ENCODE results near the gene PROB1. TPM values are rescaled to one million over a fixed set of nuclear protein-coding genes. Genes with fewer than 3 reads are reported as not detected.

The PROB1 gene
- total and polyA plus RNA-seq, 9 of the 15 experiments (the other 6 are each of a cell fraction or from before 2014, with no cell fraction given): 0.01 to 1.8 (median 0.47) TPM

DNA sequence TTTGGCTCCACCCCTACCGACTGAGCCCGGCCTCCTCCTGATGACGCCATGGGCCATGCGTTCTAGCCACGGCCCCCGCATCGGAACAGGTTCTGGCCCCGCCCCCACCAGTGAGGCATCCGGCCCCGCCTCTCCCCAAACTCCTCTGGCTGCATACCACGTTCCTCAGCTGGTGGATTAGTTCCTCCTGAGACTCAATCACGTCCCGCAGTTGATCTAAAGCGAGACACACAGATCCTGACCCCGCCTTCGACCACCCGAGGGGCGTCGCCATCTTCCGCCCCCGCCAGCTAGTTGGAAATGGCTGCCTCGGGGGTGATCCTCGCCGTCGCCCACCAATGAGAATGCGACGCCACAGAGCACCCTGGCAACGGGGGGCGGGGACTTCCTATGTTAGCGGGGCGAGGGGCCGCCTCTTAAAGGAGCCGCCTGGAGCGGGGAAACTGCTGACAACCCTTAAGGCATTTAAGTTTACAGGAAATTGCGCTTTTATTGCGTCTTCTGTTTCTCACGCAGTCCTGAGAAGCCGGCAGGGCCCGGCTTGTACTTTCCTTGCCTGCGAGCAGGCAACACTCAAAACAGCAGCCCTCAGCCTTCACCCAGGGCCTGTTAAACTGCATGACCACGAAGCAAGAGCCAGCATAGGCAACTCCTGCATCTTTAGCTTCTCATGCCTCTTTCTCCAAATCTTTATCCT lies 9.0 kb upstream of the PROB1 start, which contains the start of gene SPATA24 (continued):
- TF ChIP-seq BDP1 (IDR thresholded peaks at IDR 0.05; ENCODE audit: insufficient read depth, insufficient read length) (no peak), SMAD4 (CRISPR knock-in tag; conservative IDR thresholded peaks at IDR 0.05) (0 out of 2 replicates have a peak, but pooled peaks have one; percentile 29), SIN3B (IDR thresholded peaks at IDR 0.05; ENCODE audit: low read depth) (no peak), CREM (IDR thresholded peaks at IDR 0.05; ENCODE audit: low read depth) (peak; percentile 90), GATA2 (CRISPR knock-in tag; IDR thresholded peaks at IDR 0.05) (no peak), ETV5 (CRISPR knock-in tag; IDR thresholded peaks at IDR 0.05; ENCODE audit: low read depth) (peak; percentile 76; the same call in 1 of the 2 replicates), SIRT6 (IDR thresholded peaks at IDR 0.05; ENCODE audit: low read depth, low read length) (no peak), RBFOX2 (IDR thresholded peaks at IDR 0.05; ENCODE audit: low read depth, low read length) (peak; percentile 88), OTX1 (CRISPR knock-in tag; IDR thresholded peaks at IDR 0.05) (0 out of 2 replicates have a peak, but pooled peaks have one; percentile 33), BRF1 (IDR thresholded peaks at IDR 0.05; ENCODE audit: borderline replicate concordance, extremely low read depth, insufficient read length) (no peak), JUN (IDR thresholded peaks at IDR 0.05; ENCODE audit: borderline replicate concordance, low read depth, low read length) (peak; percentile 7; the same call in 1 of the 2 replicates), JUN (CRISPR knock-in tag; IDR thresholded peaks at IDR 0.05; ENCODE audit: borderline replicate concordance) (no peak), SMARCE1 (IDR thresholded peaks at IDR 0.05) (no peak), NR4A1 (CRISPR knock-in tag; IDR thresholded peaks at IDR 0.05) (no peak), NR4A1 (tag; IDR thresholded peaks at IDR 0.05) (no peak), TEAD2 (tag; IDR thresholded peaks at IDR 0.05) (no peak), MCM7 (IDR thresholded peaks at IDR 0.05) (no peak), LARP7 (IDR thresholded peaks at IDR 0.05) (no peak), RFX1 (IDR thresholded peaks at IDR 0.05) (peak; percentile 97), ZNF354B (CRISPR knock-in tag; IDR thresholded peaks at IDR 0.05) (no peak), TEAD4 (IDR thresholded peaks at IDR 0.05; ENCODE audit: low read length) (0 out of 2 replicates have a peak, but pooled peaks have one; percentile 22), TEAD4 (CRISPR knock-in tag; IDR thresholded peaks at IDR 0.05; ENCODE audit: borderline replicate concordance) (no peak), LCOR (CRISPR knock-in tag; IDR thresholded peaks at IDR 0.05) (peak; percentile 82; the same call in 1 of the 2 replicates), MCM5 (IDR thresholded peaks at IDR 0.05; ENCODE audit: low read depth) (no peak), ZNF175 (CRISPR knock-in tag; IDR thresholded peaks at IDR 0.05; ENCODE audit: low read depth) (peak; percentile 69), MTA1 (IDR thresholded peaks at IDR 0.05; ENCODE audit: borderline replicate concordance) (peak; percentile 83), L3MBTL2 (IDR thresholded peaks at IDR 0.05) (peak; percentile 92)
- TF ChIP-seq, protein P1, sequence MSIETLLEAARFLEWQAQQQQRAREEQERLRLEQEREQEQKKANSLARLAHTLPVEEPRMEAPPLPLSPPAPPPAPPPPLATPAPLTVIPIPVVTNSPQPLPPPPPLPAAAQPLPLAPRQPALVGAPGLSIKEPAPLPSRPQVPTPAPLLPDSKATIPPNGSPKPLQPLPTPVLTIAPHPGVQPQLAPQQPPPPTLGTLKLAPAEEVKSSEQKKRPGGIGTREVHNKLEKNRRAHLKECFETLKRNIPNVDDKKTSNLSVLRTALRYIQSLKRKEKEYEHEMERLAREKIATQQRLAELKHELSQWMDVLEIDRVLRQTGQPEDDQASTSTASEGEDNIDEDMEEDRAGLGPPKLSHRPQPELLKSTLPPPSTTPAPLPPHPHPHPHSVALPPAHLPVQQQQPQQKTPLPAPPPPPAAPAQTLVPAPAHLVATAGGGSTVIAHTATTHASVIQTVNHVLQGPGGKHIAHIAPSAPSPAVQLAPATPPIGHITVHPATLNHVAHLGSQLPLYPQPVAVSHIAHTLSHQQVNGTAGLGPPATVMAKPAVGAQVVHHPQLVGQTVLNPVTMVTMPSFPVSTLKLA (conservative IDR thresholded peaks at IDR 0.05): peak; percentile 96 to 98
- TF ChIP-seq, protein P2, sequence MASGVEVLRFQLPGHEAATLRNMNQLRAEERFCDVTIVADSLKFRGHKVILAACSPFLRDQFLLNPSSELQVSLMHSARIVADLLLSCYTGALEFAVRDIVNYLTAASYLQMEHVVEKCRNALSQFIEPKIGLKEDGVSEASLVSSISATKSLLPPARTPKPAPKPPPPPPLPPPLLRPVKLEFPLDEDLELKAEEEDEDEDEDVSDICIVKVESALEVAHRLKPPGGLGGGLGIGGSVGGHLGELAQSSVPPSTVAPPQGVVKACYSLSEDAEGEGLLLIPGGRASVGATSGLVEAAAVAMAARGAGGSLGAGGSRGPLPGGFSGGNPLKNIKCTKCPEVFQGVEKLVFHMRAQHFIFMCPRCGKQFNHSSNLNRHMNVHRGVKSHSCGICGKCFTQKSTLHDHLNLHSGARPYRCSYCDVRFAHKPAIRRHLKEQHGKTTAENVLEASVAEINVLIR (CRISPR knock-in tag; IDR thresholded peaks at IDR 0.05): peak; percentile 80
- TF ChIP-seq, protein P3, sequence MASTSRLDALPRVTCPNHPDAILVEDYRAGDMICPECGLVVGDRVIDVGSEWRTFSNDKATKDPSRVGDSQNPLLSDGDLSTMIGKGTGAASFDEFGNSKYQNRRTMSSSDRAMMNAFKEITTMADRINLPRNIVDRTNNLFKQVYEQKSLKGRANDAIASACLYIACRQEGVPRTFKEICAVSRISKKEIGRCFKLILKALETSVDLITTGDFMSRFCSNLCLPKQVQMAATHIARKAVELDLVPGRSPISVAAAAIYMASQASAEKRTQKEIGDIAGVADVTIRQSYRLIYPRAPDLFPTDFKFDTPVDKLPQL (IDR thresholded peaks at IDR 0.05; ENCODE audit: extremely low read depth, insufficient read length): no peak
